Activated CD8-positive, alpha-beta T cell treated with anti-CD3 and anti-CD28 coated beads for 36 hours (primary cell): ENCODE data around the gene PTPRN2. TPM values are rescaled to one million over a fixed set of nuclear protein-coding genes. Genes with fewer than 3 reads are reported as not detected.

Source experiments
- ATAC-seq: fragments of 200-7000 bp; cut with Tn5 transposase; one replicate; pipeline ENCODE4 v1.10.0; 2021; ENCODE audit warnings: mild to moderate bottlenecking, moderate library complexity
- CTCF ChIA-PET: fragments of 350-600 bp; sonication (Branson Sonifier 250); formaldehyde crosslinking; loops from one replicate; lab custom pipeline; 2021; ENCODE audit warnings: antibody characterized with exemption; lab: Charles Lee
- POLR2A ChIA-PET: fragments of 350-600 bp; sonication (Branson Sonifier 250); formaldehyde crosslinking; loops from one replicate; lab custom pipeline; 2021; ENCODE audit warnings: antibody characterized with exemption; lab: Charles Lee
- DNase-seq: peaks from one replicate; pipeline ENCODE4 v3.0.0-alpha.2; 2020
- H3K27ac Mint-ChIP-seq: one replicate; pipeline ENCODE4 v1.8.0; 2021; ENCODE audit warnings: mild to moderate bottlenecking, mixed read lengths
- H3K27me3 Mint-ChIP-seq: one replicate; pipeline ENCODE4 v1.8.0; 2021; ENCODE audit warnings: mixed read lengths
- H3K36me3 Mint-ChIP-seq: one replicate; pipeline ENCODE4 v1.8.0; 2021; ENCODE audit warnings: low read depth, mixed read lengths
- H3K4me1 Mint-ChIP-seq: one replicate; pipeline ENCODE4 v1.8.0; 2021; ENCODE audit warnings: low read depth, mixed read lengths
- H3K4me3 Mint-ChIP-seq: one replicate; pipeline ENCODE4 v1.8.0; 2021; ENCODE audit warnings: mild to moderate bottlenecking, moderate library complexity, mixed read lengths
- H3K9me3 Mint-ChIP-seq: one replicate; pipeline ENCODE4 v1.8.0; 2021; ENCODE audit warnings: mixed read lengths
- CTCF ChIP-seq: fragments of 200-600 bp; IDR thresholded peaks from one replicate; pipeline ENCODE4 v1.8.0; 2022; ENCODE audit warnings: antibody characterized with exemption, mild to moderate bottlenecking
- intact Hi-C: fragments of 100-400 bp; cut with micrococcal nuclease; formaldehyde crosslinking; loops from one replicate; pipeline ENCODE4 v1.10.0; 2022
- total RNA-seq, 2 experiments: library from RNA; stranded (reverse); gene quantifications; one replicate each; pipeline ENCODE4 v1.2.3, GENCODE V29; 2021

The PTPRN2 gene
- total RNA-seq, 2 experiments from 2014 or later: 0.49 to 0.65 TPM

- ChIA-PET POLR2A (no interaction called here), CTCF (no interaction called here)
- peaks cover 3% of the 10 kb centered on the region for H3K9me3 Mint-ChIP-seq
- no peak for DNase-seq
- no peak overlapping the region for H3K27ac Mint-ChIP-seq
- intact Hi-C loops: no loop called here
- no peaks in the 10 kb centered on the region for H3K36me3 Mint-ChIP-seq
- peaks cover 2% of the 10 kb centered on the region for H3K27me3 Mint-ChIP-seq
- H3K4me1 Mint-ChIP-seq: no peaks in the 10 kb centered on the region
- TF ChIP-seq CTCF: no peak
- ATAC-seq: no peak
- no peak overlapping the region for H3K4me3 Mint-ChIP-seq
These were observed 7.4 kb upstream of the PTPRN2 start for GRCh38 chr7:158595068-158595467.

- Mint-ChIP-seq H3K27ac (no peak overlapping the region), H3K27me3 (peaks cover 14% of the 10 kb centered on the region), H3K4me1 (no peaks in the 10 kb centered on the region), H3K9me3 (peaks cover 3% of the 10 kb centered on the region), H3K4me3 (no peak overlapping the region), H3K36me3 (no peaks in the 10 kb centered on the region)
- POLR2A ChIA-PET: no interaction called here
- TF ChIP-seq CTCF: no peak
- CTCF ChIA-PET: no interaction called here
- no peak for ATAC-seq
- intact Hi-C loops: no loop called here
- no peak for DNase-seq
These were observed 4.9 kb upstream of the PTPRN2 start for GRCh38 chr7:158592541-158592940.

GRCh38 chr7:158591944-158592343 is 4.3 kb upstream of the PTPRN2 start:
- no peak for ATAC-seq
- H3K36me3 Mint-ChIP-seq: no peaks in the 10 kb centered on the region
- no peak overlapping the region for H3K27ac Mint-ChIP-seq
- intact Hi-C loops: no loop called here
- H3K4me1 Mint-ChIP-seq: no peaks in the 10 kb centered on the region
- no peak for TF ChIP-seq CTCF
- peaks cover 14% of the 10 kb centered on the region for H3K27me3 Mint-ChIP-seq
- DNase-seq: no peak
- ChIA-PET CTCF (no interaction called here), POLR2A (no interaction called here)
- peaks cover 3% of the 10 kb centered on the region for H3K9me3 Mint-ChIP-seq
- H3K4me3 Mint-ChIP-seq: no peak overlapping the region

- peaks cover 28% of the 10 kb centered on the region for H3K27me3 Mint-ChIP-seq
- CTCF ChIA-PET: no interaction called here
- no peak overlapping the region for H3K27ac Mint-ChIP-seq
- POLR2A ChIA-PET: no interaction called here
- ATAC-seq (no peak), DNase-seq (no peak)
- intact Hi-C loops: no loop called here
- no peak overlapping the region for H3K4me3 Mint-ChIP-seq
- no peak for TF ChIP-seq CTCF
- peaks cover 6% of the 10 kb centered on the region for H3K4me1 Mint-ChIP-seq
- H3K36me3 Mint-ChIP-seq: no peaks in the 10 kb centered on the region
- H3K9me3 Mint-ChIP-seq: peaks cover 3% of the 10 kb centered on the region
These were observed 2.5 kb upstream of the PTPRN2 start for GRCh38 chr7:158590181-158590530.

GRCh38 chr7:158589653-158590052 is 2.0 kb upstream of the PTPRN2 start:
- no peak for TF ChIP-seq CTCF
- ATAC-seq: no peak
- ChIA-PET CTCF (no interaction called here), POLR2A (no interaction called here)
- intact Hi-C loops: no loop called here
- Mint-ChIP-seq H3K27me3 (peaks cover 30% of the 10 kb centered on the region), H3K4me3 (no peak overlapping the region), H3K36me3 (no peaks in the 10 kb centered on the region), H3K9me3 (peaks cover 3% of the 10 kb centered on the region), H3K4me1 (peaks cover 6% of the 10 kb centered on the region), H3K27ac (no peak overlapping the region)
- no peak for DNase-seq
